Gastrocnemius medialis (tissue), 4 donors: Measurements from ENCODE around the gene MYL11. TPM values are rescaled to one million over a fixed set of nuclear protein-coding genes. Genes with fewer than 3 reads are reported as not detected.

Experiments
- ATAC-seq, 2 donors: fragments of 150-250 bp; one replicate each; pipeline ENCODE4 v1.9.1; 2016
- DNase-seq, 2 donors: peaks; one replicate each; pipeline ENCODE4 v3.0.0-alpha.2; 2019
- H3K27ac ChIP-seq, 4 donors: fragments of 200-600 bp; sonication (generic); 1 replicate in 1 of 4; 2 replicates in 3 of 4; pipeline ENCODE4 v1.5.1; 2016 to 2018; ENCODE audit warnings: mild to moderate bottlenecking in 2 of 4, moderate library complexity in 1 of 4
- H3K27me3 ChIP-seq, 3 donors: fragments of 200-600 bp; sonication (generic) in 2 of 3; 1 replicate in 1 of 3; 2 replicates in 2 of 3; pipeline versions ENCODE4 v1.5.1 to v1.6.0; 2016 to 2019; ENCODE audit warnings: mild to moderate bottlenecking in 1 of 3, moderate library complexity in 1 of 3
- H3K36me3 ChIP-seq, 2 donors: fragments of 200-600 bp; sonication (generic) in 1 of 2; one replicate each; pipeline ENCODE4 v1.5.1; 2017 to 2018
- H3K4me1 ChIP-seq, 2 donors: fragments of 200-600 bp; sonication (generic) in 1 of 2; one replicate each; pipeline ENCODE4 v1.5.1; 2016 to 2017; ENCODE audit warnings: mild to moderate bottlenecking in 2 of 2
- H3K4me3 ChIP-seq, 4 donors: fragments of 200-600 bp; sonication (generic) in 3 of 4; 1 replicate in 1 of 4; 2 replicates in 3 of 4; pipeline ENCODE4 v1.5.1; 2016 to 2019; ENCODE audit warnings: mild to moderate bottlenecking in 2 of 4
- H3K9me3 ChIP-seq, 3 donors: fragments of 200-600 bp; sonication (generic) in 2 of 3; 1 replicate in 1 of 3; 2 replicates in 2 of 3; pipeline ENCODE4 v1.5.1; 2016 to 2019
- CTCF ChIP-seq, 5 experiments: fragments of 450-650 bp in 3 of 5; fragments of 200-600 bp in 2 of 5; sonication (generic) in 2 of 5; IDR thresholded peaks in 4 of 5; conservative IDR thresholded peaks in 1 of 5; 1 replicate in 4 of 5; 2 replicates in 1 of 5; pipeline ENCODE4 v1.5.1; 2016 to 2019; ENCODE audit warnings: antibody characterized with exemption in 5 of 5, mild to moderate bottlenecking in 3 of 5, moderate library complexity in 3 of 5
- POLR2A ChIP-seq, 2 donors: fragments of 450-650 bp; IDR thresholded peaks; one replicate each; pipeline ENCODE4 v1.6.1; 2017; ENCODE audit warnings: antibody characterized with exemption in 2 of 2, mild to moderate bottlenecking in 2 of 2, moderate library complexity in 2 of 2
- in situ Hi-C, 4 donors: fragments of 200-750 bp; cut with MboI; loops; one replicate each; pipeline versions ENCODE4 v1.15.0 to v1.8.0; 2017; ENCODE audit warnings: low sequenced_read_pairs in 4 of 4
- intact Hi-C: fragments of 100-400 bp; cut with DNase I; formaldehyde crosslinking; loops from one replicate; pipeline ENCODE4 v1.15.1; 2023; ENCODE audit warnings: low total_unique reads
- total RNA-seq, 4 donors: library from RNA; depleted of rRNA; stranded (reverse); fragments of >200 nt; gene quantifications; one replicate each; pipeline versions ENCODE4 v1.1.0 to v1.2.3, GENCODE V29; 2016

The MYL11 gene
- total RNA-seq, 4 donors from 2014 or later = 1,053 to 4,879 (median 1,942) TPM

GRCh38 chr16:30376461-30376902, 1.9 kb downstream of the MYL11 start:
- in situ Hi-C loops = no loop called here
- peak overlapping the region in 2 of 4 donors; percentile 4 to 74 for H3K4me3 ChIP-seq
- DNase-seq = no peak

GRCh38 chr16:30377050-30377811, 2.6 kb downstream of the MYL11 start:
- DNase-seq = no peak
- Histone ChIP-seq H3K4me3 (peak overlapping the region; percentile 65 to 93 (median 80)), H3K27me3 (no peaks in the 10 kb centered on the region), H3K36me3 (no peaks in the 10 kb centered on the region), H3K27ac (peak overlapping the region; percentile 95 to 100 (median 98)), H3K4me1 (peaks cover 20 to 57% of the 10 kb centered on the region in 2 donors), H3K9me3 (no peaks in the 10 kb centered on the region)
- TF ChIP-seq CTCF (IDR thresholded peaks at IDR 0.05 in 4 of 5, conservative IDR thresholded peaks at IDR 0.05 in 1 of 5) (no peak), POLR2A (IDR thresholded peaks at IDR 0.05) (no peak)
- ATAC-seq = peak in 1 of 2 donors; percentile 29
- in situ Hi-C loops = no loop called here
- intact Hi-C loops = loop anchor here (10.0 kb wide), 1 partner anchor 282 kb away; the partner anchor contains the start of genes TBX6 and YPEL3

More at GRCh38 chr16:30376461-30376902, 1.9 kb downstream of the MYL11 start:
- Histone ChIP-seq H3K9me3 (no peaks in the 10 kb centered on the region), H3K27ac (peak overlapping the region; percentile 95 to 100 (median 98)), H3K4me1 (peaks cover 28 to 65% of the 10 kb centered on the region in 2 donors), H3K36me3 (no peaks in the 10 kb centered on the region), H3K27me3 (no peaks in the 10 kb centered on the region)
- intact Hi-C loops = loop anchor here (10.0 kb wide), 1 partner anchor 282 kb away; the partner anchor contains the start of genes TBX6 and YPEL3
- no peak for ATAC-seq
- no peak for TF ChIP-seq POLR2A (IDR thresholded peaks at IDR 0.05)

GRCh38 chr16:30377812-30378235, 3.2 kb downstream of the MYL11 start:
- no peaks in the 10 kb centered on the region for H3K9me3 ChIP-seq
- H3K4me3 ChIP-seq = peak overlapping the region; percentile 65 to 93 (median 80)
- H3K27me3 ChIP-seq = no peaks in the 10 kb centered on the region
- in situ Hi-C loops (no loop called here), intact Hi-C loops (loop anchor here (1.0 to 10.0 kb wide), 4 partner anchors 17 to 283 kb away; partner anchors contain the start of genes TBX6, YPEL3, ZNF48 and ZNF771)
- H3K4me1 ChIP-seq = peaks cover 14 to 51% of the 10 kb centered on the region in 2 donors
- TF ChIP-seq CTCF (IDR thresholded peaks at IDR 0.05 in 4 of 5, conservative IDR thresholded peaks at IDR 0.05 in 1 of 5) = no peak
- TF ChIP-seq POLR2A (IDR thresholded peaks at IDR 0.05) = peak; percentile 72 to 76
- DNase-seq = peak; percentile 82 to 91
- H3K36me3 ChIP-seq = no peaks in the 10 kb centered on the region
- peak overlapping the region; percentile 95 to 100 (median 98) for H3K27ac ChIP-seq
- ATAC-seq = peak; percentile 74 to 79

GRCh38 chr16:30378236-30379157, 3.9 kb downstream of the MYL11 start:
- Histone ChIP-seq H3K4me3 (peak overlapping the region; percentile 65 to 93 (median 80)), H3K36me3 (no peaks in the 10 kb centered on the region), H3K9me3 (no peaks in the 10 kb centered on the region), H3K27ac (peak overlapping the region; percentile 95 to 100 (median 98)), H3K27me3 (no peaks in the 10 kb centered on the region), H3K4me1 (peaks cover 14 to 47% of the 10 kb centered on the region in 2 donors)
- in situ Hi-C loops = no loop called here
- ATAC-seq = peak; percentile 78 to 86
- intact Hi-C loops = loop anchor here (1.0 to 10.0 kb wide), 4 partner anchors 17 to 284 kb away; partner anchors contain the start of genes TBX6, YPEL3, ZNF48 and ZNF771
- TF ChIP-seq POLR2A (IDR thresholded peaks at IDR 0.05) (peak in 1 of 2 donors; percentile 3), CTCF (IDR thresholded peaks at IDR 0.05 in 4 of 5, conservative IDR thresholded peaks at IDR 0.05 in 1 of 5) (peak in 1 of 5 experiments; percentile 11)
- peak; percentile 97 to 99 for DNase-seq
